HEK293T (cell line): ENCODE data around the gene ATAD2B.

Experiments used
- CTCF ChIA-PET: fragments of 350-600 bp; formaldehyde crosslinking; extraction: SDS; loops from one replicate; lab custom pipeline; 2021; ENCODE audit warnings: antibody characterized with exemption, inconsistent platforms; lab: Yijun Ruan, JAX
- POLR2A ChIA-PET: fragments of 350-600 bp; formaldehyde crosslinking; extraction: SDS; loops from one replicate; lab custom pipeline; 2020; ENCODE audit warnings: antibody characterized with exemption, inconsistent platforms; lab: Yijun Ruan, JAX
- DNase-seq: peaks from one replicate; pipeline ENCODE4 v3.0.0; 2012; ENCODE audit warnings: mixed read lengths; ENCODE audit errors: extremely low spot score
- ARNT ChIP-seq: fragments of 450-650 bp; IDR thresholded peaks from 2 replicates; pipeline ENCODE4 v1.6.1; 2017; ENCODE audit warnings: mild to moderate bottlenecking
- BHLHE40 ChIP-seq: fragments of 450-650 bp; IDR thresholded peaks from 2 replicates; pipeline ENCODE4 v1.6.1; 2016; ENCODE audit warnings: mild to moderate bottlenecking, moderate library complexity, borderline replicate concordance
- CTBP1 ChIP-seq: fragments of 450-650 bp; IDR thresholded peaks from 2 replicates; pipeline ENCODE4 v1.6.1; 2016; ENCODE audit warnings: borderline replicate concordance
- ELF4 ChIP-seq: fragments of 450-650 bp; IDR thresholded peaks from 2 replicates; pipeline ENCODE4 v1.6.1; 2017; ENCODE audit warnings: antibody characterized with exemption
- FOXA1 ChIP-seq: fragments of 450-650 bp; IDR thresholded peaks from 2 replicates; pipeline ENCODE4 v1.6.1; 2016; ENCODE audit warnings: mild to moderate bottlenecking
- FOXK2 ChIP-seq: fragments of 450-650 bp; IDR thresholded peaks from 2 replicates; pipeline ENCODE4 v1.6.1; 2016; ENCODE audit warnings: mild to moderate bottlenecking
- FOXM1 ChIP-seq: fragments of 450-650 bp; IDR thresholded peaks from 2 replicates; pipeline ENCODE4 v1.6.1; 2017; ENCODE audit warnings: mild to moderate bottlenecking, borderline replicate concordance
- HDGF ChIP-seq: fragments of 450-650 bp; IDR thresholded peaks from 2 replicates; pipeline ENCODE4 v1.6.1; 2017; ENCODE audit warnings: antibody characterized with exemption, borderline replicate concordance
- L3MBTL2 ChIP-seq: fragments of 450-650 bp; conservative IDR thresholded peaks from 2 replicates; pipeline ENCODE4 v1.6.1; 2016; ENCODE audit warnings: mild to moderate bottlenecking
- LEF1 ChIP-seq: fragments of 450-650 bp; IDR thresholded peaks from 2 replicates; pipeline ENCODE4 v1.6.1; 2017; ENCODE audit warnings: mild to moderate bottlenecking, borderline replicate concordance
- NFRKB ChIP-seq: fragments of 450-650 bp; IDR thresholded peaks from 2 replicates; pipeline ENCODE4 v1.6.1; 2016; ENCODE audit warnings: mild to moderate bottlenecking, moderate library complexity
- SP1 ChIP-seq: fragments of 450-650 bp; IDR thresholded peaks from 2 replicates; pipeline ENCODE4 v1.6.1; 2017
- SUZ12 ChIP-seq: fragments of 450-650 bp; IDR thresholded peaks from 2 replicates; pipeline ENCODE4 v1.6.1; 2016; ENCODE audit warnings: mild to moderate bottlenecking
- TARDBP ChIP-seq: fragments of 450-650 bp; IDR thresholded peaks from 2 replicates; pipeline ENCODE4 v1.6.1; 2016
- ZNF384 ChIP-seq: fragments of 450-650 bp; IDR thresholded peaks from 2 replicates; pipeline ENCODE4 v1.6.1; 2016
- TF ChIP-seq, protein P1 (sequence below): fragments of 450-650 bp; IDR thresholded peaks from 2 replicates; pipeline ENCODE4 v1.6.1; 2016

Gene ATAD2B

DNA sequence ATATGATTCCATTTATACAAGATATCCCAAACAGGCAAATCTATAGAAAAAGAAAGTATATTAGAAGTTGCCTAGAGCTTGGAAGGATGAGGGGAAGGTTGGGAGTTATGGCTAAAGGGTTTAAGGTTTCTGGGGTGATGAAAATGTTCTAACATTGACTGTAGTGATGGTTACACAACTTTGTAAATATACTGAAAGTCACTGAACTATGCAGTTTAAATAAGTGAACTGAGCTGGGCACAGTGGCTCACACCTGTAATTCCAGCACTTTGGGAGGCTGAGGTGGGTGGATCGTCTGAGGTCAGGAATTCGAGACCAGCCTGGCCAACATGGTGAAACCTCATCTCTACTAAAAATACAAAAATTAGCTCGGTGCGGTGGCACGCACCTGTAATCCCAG, 91.5 kb downstream of the ATAD2B start:
- DNase-seq, result no peak
- POLR2A ChIA-PET, result no interaction called here
- TF ChIP-seq TARDBP (no peak), FOXK2 (no peak)
- CTCF ChIA-PET, result no interaction called here

DNA sequence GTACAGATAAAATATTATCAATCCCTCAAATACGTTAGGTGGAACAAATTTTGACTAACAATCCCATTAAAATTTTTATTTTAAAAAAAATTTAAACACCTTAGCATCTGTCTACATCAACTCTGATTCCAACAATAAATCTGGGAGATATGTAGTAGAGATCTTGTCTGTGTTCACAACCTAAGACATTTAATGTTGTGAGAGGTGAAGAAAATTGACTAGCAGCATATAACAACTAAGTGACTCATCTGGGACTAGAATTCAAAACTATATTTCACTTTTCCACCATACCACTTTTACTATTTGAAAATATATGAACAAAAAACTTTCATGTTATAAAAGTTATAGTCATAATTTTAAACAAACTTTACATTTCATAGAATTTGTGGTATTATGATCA, 97.9 kb downstream of the ATAD2B start:
- ChIA-PET POLR2A (interaction anchor here (2.2 kb wide), 1 partner anchor 97 kb away, joined by 9 read pairs; the partner anchor contains the start of gene ATAD2B), CTCF (no interaction called here)
- TF ChIP-seq LEF1, result no peak
- no peak for TF ChIP-seq ARNT
- no peak for TF ChIP-seq ELF4
- no peak for TF ChIP-seq FOXM1
- no peak for TF ChIP-seq FOXA1
- DNase-seq, result no peak

DNA sequence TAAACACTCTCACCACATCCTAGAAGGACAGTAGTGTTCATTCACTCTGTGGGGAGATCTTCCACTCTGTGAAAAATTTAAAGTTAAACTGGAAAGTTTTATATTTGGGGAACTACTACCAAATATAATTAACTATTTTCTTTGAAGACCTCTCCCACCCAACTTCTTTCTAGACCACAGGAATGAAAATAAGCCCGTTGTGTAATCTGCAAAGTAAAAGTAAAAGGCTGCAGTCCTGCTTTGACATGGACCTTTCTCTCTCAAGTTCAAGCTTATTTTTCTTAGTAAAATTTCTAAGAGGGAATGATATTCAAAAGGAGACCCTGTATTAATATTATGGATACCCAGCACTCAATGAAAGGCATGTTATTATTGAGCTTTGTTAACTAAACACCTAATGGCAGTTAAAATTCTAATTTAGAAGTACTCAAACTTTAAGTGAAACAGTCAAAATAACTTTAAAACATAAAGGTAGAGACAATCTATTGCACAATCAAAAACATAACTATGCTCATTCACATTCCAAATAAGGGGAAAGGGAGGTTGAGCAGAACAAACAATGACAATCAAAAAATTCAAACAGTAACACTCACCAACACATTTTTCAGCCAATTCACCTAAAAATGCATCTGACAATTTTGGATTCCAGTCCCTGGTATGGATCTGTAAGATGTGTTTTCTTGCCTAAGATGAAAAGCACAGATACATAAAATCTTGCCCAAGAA, 98.5 kb downstream of the ATAD2B start:
- no peak for TF ChIP-seq FOXM1
- no peak for TF ChIP-seq CTBP1
- no peak for TF ChIP-seq NFRKB
- TF ChIP-seq, protein P1, sequence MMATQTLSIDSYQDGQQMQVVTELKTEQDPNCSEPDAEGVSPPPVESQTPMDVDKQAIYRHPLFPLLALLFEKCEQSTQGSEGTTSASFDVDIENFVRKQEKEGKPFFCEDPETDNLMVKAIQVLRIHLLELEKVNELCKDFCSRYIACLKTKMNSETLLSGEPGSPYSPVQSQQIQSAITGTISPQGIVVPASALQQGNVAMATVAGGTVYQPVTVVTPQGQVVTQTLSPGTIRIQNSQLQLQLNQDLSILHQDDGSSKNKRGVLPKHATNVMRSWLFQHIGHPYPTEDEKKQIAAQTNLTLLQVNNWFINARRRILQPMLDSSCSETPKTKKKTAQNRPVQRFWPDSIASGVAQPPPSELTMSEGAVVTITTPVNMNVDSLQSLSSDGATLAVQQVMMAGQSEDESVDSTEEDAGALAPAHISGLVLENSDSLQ, result no peak
- no peak for TF ChIP-seq ARNT
- TF ChIP-seq ZNF384, result no peak
- no peak for TF ChIP-seq ELF4
- no peak for TF ChIP-seq FOXK2
- no peak for TF ChIP-seq HDGF
- CTCF ChIA-PET, result no interaction called here
- POLR2A ChIA-PET, result interaction anchor here (2.2 kb wide), 1 partner anchor 97 kb away, joined by 9 read pairs; the partner anchor contains the start of gene ATAD2B
- no peak for DNase-seq

DNA sequence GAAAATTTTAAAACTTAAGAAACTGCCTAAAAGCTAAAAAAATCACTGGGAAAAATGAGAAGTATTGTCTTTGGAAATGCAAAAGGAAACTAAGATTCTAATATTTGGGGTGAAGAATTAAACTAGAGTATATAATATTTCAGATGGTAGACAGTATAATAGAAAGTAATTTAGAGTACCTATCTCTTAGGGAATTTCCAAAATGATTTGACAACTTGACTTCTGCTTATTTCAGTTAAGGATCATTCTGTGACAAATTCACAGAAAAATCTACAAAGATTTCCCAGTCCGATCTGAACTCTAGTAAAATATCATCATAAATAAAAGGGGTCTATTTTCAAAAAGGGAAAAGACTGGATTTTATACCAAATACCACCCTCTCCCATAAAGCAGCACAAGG, 99.6 kb downstream of the ATAD2B start:
- no peak for DNase-seq
- ChIA-PET POLR2A (interaction anchor here (2.2 kb wide), 1 partner anchor 99 kb away, joined by 9 read pairs; the partner anchor contains the start of gene ATAD2B), CTCF (no interaction called here)
- no peak for TF ChIP-seq SP1
- TF ChIP-seq FOXA1, result no peak
- TF ChIP-seq NFRKB, result no peak
- TF ChIP-seq HDGF, result no peak
- TF ChIP-seq ZNF384, result no peak
- TF ChIP-seq, protein P1, result no peak
- no peak for TF ChIP-seq CTBP1
- TF ChIP-seq BHLHE40, result no peak
- TF ChIP-seq ELF4, result no peak
- TF ChIP-seq LEF1, result no peak
- TF ChIP-seq ARNT, result no peak
- TF ChIP-seq TARDBP, result no peak
- no peak for TF ChIP-seq L3MBTL2

DNA sequence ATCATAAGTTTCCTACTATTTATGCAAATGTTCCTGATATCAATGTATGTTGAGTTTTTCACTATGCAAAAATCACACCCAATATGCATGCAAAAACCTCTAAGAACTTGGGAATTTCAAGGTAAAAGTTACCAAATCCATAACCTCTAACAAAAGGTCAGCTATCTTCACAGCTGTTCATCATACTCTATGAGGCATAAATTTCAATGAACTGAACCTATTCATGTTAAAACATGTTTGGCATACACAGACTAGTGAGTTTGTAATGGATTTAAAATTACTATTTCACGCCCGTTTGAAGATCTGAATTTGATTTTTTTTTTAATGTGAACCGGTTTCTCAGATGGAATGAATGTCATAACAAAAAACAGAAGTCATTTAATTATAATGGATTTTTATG, 100.2 kb downstream of the ATAD2B start:
- TF ChIP-seq LEF1 (no peak), SP1 (no peak), SUZ12 (no peak), ELF4 (no peak), ARNT (no peak), BHLHE40 (no peak), FOXA1 (no peak), L3MBTL2 (no peak), HDGF (no peak), FOXK2 (no peak), NFRKB (no peak), TARDBP (no peak), ZNF384 (no peak), FOXM1 (no peak), CTBP1 (no peak)
- TF ChIP-seq, protein P1, result no peak
- no peak for DNase-seq
- CTCF ChIA-PET, result interaction anchor here (1.0 kb wide), 1 partner anchor 10 kb away, joined by 4 read pairs; no protein-coding TSS in a partner anchor
- POLR2A ChIA-PET, result interaction anchor here (2.2 kb wide), 1 partner anchor 99 kb away, joined by 9 read pairs; the partner anchor contains the start of gene ATAD2B

DNA sequence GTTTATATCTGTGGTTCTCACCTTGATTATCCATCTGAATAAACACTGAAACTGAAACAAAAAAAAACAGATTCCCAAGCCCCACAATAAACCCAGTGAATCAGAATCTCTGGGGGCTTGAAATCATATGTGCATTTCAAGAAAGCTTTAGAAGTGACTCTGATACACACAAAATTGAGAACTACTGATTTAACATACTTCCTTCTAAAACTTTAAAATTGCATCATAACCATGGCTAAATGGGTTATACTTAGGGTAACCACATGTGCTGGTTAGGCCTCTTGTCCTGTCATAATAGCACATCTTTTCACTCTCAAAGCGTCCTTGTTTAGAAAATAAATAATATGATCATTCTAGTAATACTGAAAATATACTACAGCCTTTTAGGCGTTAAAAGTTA, 100.9 kb downstream of the ATAD2B start:
- ChIA-PET POLR2A (no interaction called here), CTCF (interaction anchor here (1.0 to 2.7 kb wide), 3 partner anchors 9 to 234 kb away, joined by 3 to 17 read pairs (median 4); partner anchors contain the start of gene ATAD2B)
- DNase-seq, result no peak
- TF ChIP-seq NFRKB (no peak), ELF4 (no peak), ZNF384 (no peak), ARNT (no peak), TARDBP (no peak), L3MBTL2 (no peak), FOXM1 (no peak), CTBP1 (no peak), FOXK2 (no peak), LEF1 (no peak), FOXA1 (no peak)
- TF ChIP-seq, protein P1, result no peak
